Spinal cord (tissue), 10 donors: ENCODE results near the gene FBLN5. TPM values are rescaled to one million over a fixed set of nuclear protein-coding genes. Genes with fewer than 3 reads are reported as not detected.

Experiments
- DNase-seq, 6 donors: peaks; one replicate each; pipeline versions ENCODE4 v3.0.0 to v3.0.0-alpha.2; 2013 to 2015; ENCODE audit warnings: low spot score in 6 of 6, low read depth in 4 of 6
- H3K27ac ChIP-seq: one replicate; pipeline ENCODE4 v1.5.1; 2013; ENCODE audit warnings: low read depth, low read length, control low read depth
- H3K27me3 ChIP-seq: one replicate; pipeline ENCODE4 v1.6.1; 2013; ENCODE audit warnings: low read length; ENCODE audit not compliant: control insufficient read depth, insufficient read depth
- H3K36me3 ChIP-seq: one replicate; pipeline ENCODE4 v1.6.1; 2013; ENCODE audit warnings: low read length; ENCODE audit not compliant: control insufficient read depth, insufficient read depth
- H3K4me1 ChIP-seq: one replicate; pipeline ENCODE4 v1.6.1; 2013; ENCODE audit warnings: low read length; ENCODE audit not compliant: control insufficient read depth, insufficient read depth
- H3K4me3 ChIP-seq: one replicate; pipeline ENCODE4 v1.5.1; 2013; ENCODE audit warnings: low read depth, low read length, control low read depth
- H3K9me3 ChIP-seq: one replicate; pipeline ENCODE4 v1.6.1; 2013; ENCODE audit warnings: low read length; ENCODE audit not compliant: control insufficient read depth, insufficient read depth
- WGBS: methylation state at CpG from one replicate; pipeline ENCODE4 v1.1.5; 2013; ENCODE audit warnings: missing lambda C conversion rate; ENCODE audit not compliant: insufficient coverage; 5-methylcytosine and 5-hydroxymethylcytosine counted together
- long read RNA-seq, 4 donors: transcript quantifications; one replicate each; lab custom pipeline, GENCODE V29; 2026
- polyA plus RNA-seq, 2 donors: library from polyadenylated mRNA; unstranded; fragments of 120-200 nt; gene quantifications; one replicate each; pipeline ENCODE4 v1.2.1, GENCODE V29; 2013; ENCODE audit not compliant: insufficient read length in 2 of 2
- total RNA-seq, 2 donors: library from RNA; depleted of rRNA in 1 of 2; stranded (reverse); fragments of 120-200 nt in 1 of 2; fragments of >200 nt in 1 of 2; gene quantifications; one replicate each; pipeline versions ENCODE4 v1.2.3 to v1.2.4, GENCODE V29; 2013 to 2014
- donor health status: healthy.

FBLN5 gene, protein sequence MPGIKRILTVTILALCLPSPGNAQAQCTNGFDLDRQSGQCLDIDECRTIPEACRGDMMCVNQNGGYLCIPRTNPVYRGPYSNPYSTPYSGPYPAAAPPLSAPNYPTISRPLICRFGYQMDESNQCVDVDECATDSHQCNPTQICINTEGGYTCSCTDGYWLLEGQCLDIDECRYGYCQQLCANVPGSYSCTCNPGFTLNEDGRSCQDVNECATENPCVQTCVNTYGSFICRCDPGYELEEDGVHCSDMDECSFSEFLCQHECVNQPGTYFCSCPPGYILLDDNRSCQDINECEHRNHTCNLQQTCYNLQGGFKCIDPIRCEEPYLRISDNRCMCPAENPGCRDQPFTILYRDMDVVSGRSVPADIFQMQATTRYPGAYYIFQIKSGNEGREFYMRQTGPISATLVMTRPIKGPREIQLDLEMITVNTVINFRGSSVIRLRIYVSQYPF
- total RNA-seq, result 10 to 100 TPM; 33.0 to 37.2 TPM
- 10 to 100 TPM; 39.9 to 44.6 TPM for polyA plus RNA-seq
- long read RNA-seq, donor 1, transcript FBLN5-202 (11 exons, 2,123 nt), result major isoform, 6 of 6 reads
- long read RNA-seq, donor 1, partial matches to known transcripts, result 0 of 6 reads
- long read RNA-seq, donor 1, other reads (novel, unspliced or antisense), result 0 of 6 reads
- long read RNA-seq, donor 2, partial matches to known transcripts, result 9 of 13 reads
- long read RNA-seq, donor 2, other reads (novel, unspliced or antisense), result 0 of 13 reads
- long read RNA-seq, donor 3, partial matches to known transcripts, result 5 of 8 reads
- long read RNA-seq, donor 3, other reads (novel, unspliced or antisense), result 0 of 8 reads
- long read RNA-seq, donor 4, transcript FBLN5-202 (11 exons, 2,123 nt), result major isoform, 6 of 15 reads
- long read RNA-seq, donor 4, partial matches to known transcripts, result 9 of 15 reads
- long read RNA-seq, donor 4, other reads (novel, unspliced or antisense), result 0 of 15 reads

DNA sequence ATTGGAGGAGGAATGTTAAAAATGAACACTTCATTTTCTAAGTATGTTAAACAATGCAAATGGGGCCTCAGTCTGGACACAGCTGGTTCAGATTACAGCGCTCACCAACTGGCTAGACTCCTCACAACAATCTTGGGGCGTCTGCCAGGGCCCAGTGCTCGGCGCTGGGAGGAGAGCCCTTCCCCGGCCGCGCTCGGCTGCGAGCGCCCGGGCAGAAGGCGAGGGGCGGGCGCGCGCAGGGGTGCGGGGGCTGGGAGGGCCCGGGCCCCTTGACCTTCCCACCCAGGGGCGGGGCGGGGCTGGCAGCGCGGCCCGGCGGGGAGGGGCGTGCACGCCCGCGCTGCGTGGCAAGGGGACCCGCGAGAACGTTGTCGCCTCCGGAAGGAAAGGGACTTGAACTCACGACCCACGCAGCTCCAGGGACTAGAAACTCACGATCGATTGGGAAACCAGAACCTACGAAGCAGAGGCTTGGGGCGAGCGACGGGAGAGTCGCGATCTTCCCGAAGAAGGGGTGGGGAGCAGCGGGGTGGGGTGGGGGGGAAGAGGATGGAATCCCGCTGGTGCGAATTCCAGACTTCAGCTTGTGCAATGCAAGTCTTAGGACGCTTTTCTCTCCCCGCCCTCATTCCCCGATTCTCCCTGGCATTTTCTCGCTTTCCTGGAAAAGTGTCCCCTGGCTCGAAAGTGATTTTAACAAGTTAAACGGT, at the start of gene FBLN5:
Gene FBLN5 (minus strand): TSS at position 220 of the 710 bp plus-strand sequence. CDS start 465 bp downstream, outside the sequence.
- Histone ChIP-seq H3K27me3 (peaks cover 11% of the 10 kb centered on the region), H3K9me3 (no peaks in the 10 kb centered on the region), H3K36me3 (no peaks in the 10 kb centered on the region), H3K4me3 (peak within 1 kb of the TSS; percentile 55), H3K27ac (peak within 1 kb of the TSS; percentile 75), H3K4me1 (peaks cover 5% of the 10 kb centered on the region)
- DNase-seq, result peak in 3 of 6 donors; percentile 25 to 75 (median 50)
- under 1% methylated on average over 39 of the region's 54 CpGs for WGBS

DNA sequence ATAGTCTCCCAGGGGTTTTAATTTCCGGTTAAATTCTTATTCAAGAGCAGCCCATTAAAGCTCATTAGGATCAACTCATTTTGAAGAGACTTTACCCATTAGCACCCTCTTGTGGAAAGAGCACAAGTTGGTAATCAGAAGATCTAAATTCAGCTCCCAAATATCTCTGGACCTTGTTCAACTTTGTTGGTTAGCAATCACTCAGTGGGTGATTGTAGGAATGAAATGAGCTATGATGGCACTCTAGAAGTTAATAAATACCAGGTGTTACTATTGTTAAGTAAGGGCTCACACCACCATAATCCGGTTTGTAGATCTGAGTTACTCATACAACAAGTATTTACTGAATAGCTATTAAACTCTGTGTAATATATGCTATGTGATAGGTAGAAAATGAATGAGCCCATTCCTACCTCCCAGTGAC, 49.5 kb upstream of the FBLN5 start:
- peak; percentile 17 to 86 (median 42) for DNase-seq
- Histone ChIP-seq H3K4me1 (no peaks in the 10 kb centered on the region), H3K27ac (no peak overlapping the region), H3K27me3 (no peaks in the 10 kb centered on the region), H3K4me3 (no peak overlapping the region), H3K36me3 (peaks cover 18% of the 10 kb centered on the region), H3K9me3 (no peaks in the 10 kb centered on the region)
- no CpG with 5 or more reads among the region's 2 CpGs for WGBS

DNA sequence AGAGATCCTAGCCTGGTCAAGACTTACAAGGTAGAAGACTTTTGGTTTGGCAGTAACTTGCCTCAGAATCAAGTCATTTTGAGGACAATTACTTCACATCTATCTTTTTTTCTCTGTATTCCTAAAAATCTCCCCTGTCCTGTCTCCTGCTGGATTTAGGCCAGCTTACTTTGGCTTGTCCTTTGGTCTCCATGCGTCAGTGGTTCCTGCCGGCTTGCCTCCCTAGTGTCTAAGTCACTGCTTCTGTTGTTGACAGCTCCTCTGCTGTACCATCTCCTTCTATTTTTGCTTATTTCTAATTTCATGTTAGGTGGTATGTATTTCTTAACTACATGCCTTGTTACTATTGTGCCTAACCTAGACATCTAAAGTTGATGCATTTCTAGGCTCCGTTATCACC, 39.7 kb upstream of the FBLN5 start:
- Histone ChIP-seq H3K27ac (no peak overlapping the region), H3K9me3 (no peaks in the 10 kb centered on the region), H3K36me3 (peaks cover 8% of the 10 kb centered on the region), H3K4me3 (no peak overlapping the region), H3K27me3 (no peaks in the 10 kb centered on the region), H3K4me1 (no peaks in the 10 kb centered on the region)
- DNase-seq, result no peak
- WGBS, result no CpG with 5 or more reads among the region's 3 CpGs

DNA sequence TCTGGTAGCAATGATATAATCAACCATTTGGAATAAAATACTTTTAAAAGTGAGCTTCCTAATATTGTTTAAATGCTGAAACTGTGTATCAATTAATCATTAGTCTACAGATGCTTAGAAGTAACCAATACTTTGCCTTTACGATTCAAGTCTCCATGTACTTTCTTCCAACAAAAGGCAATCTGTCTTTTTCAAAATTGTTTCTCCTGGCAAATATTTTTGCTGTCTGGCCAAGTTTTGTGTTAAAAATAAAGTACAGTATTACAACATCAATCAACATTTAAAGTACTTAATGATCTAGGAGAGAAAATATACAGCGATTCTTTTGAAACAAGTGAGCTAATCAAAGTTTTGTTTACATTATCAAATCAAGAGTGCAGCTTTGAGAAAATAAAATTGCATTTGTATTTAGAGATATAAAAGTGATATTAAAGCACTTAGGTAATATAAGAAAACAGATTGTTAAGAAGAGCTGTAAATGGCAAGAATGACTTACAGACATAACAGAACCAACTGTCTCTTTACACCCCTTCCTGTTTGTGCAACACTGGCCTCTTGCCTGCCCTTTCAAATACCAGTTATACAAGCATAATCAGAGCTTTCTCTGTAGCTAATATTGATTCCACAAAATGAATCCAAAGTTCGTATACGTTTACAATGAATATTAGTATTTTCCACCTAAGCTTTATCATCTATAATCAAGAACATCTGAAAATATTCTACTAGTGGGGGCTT, 38.2 kb upstream of the FBLN5 start:
- H3K27ac ChIP-seq, result no peak overlapping the region
- no peaks in the 10 kb centered on the region for H3K36me3 ChIP-seq
- no peaks in the 10 kb centered on the region for H3K4me1 ChIP-seq
- DNase-seq, result no peak
- no CpG with 5 or more reads among the region's 4 CpGs for WGBS
- H3K4me3 ChIP-seq, result no peak overlapping the region
- H3K27me3 ChIP-seq, result no peaks in the 10 kb centered on the region
- no peaks in the 10 kb centered on the region for H3K9me3 ChIP-seq

DNA sequence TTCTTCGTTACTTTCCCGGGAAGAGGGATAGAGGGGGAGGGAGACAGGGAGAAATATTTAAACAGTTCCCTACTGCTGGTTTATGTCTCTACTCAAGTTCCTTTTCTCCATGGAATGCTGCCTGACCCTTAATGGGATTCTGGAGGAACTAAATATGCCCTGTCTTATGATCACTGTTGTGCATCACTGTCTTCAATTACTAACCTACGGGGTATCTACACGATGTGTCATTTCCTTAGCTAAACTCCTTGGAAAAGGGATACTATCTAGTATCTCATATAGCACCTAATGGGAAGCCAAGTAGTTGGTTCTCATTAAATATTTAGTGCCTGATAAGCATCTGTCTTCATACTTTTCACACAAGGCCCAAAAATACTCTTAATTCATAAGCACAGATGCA, 37.5 kb upstream of the FBLN5 start:
- DNase-seq, result no peak
- Histone ChIP-seq H3K36me3 (no peaks in the 10 kb centered on the region), H3K27me3 (no peaks in the 10 kb centered on the region), H3K9me3 (no peaks in the 10 kb centered on the region), H3K4me1 (no peaks in the 10 kb centered on the region), H3K27ac (no peak overlapping the region), H3K4me3 (no peak overlapping the region)
- no CpG with 5 or more reads among the region's 4 CpGs for WGBS

DNA sequence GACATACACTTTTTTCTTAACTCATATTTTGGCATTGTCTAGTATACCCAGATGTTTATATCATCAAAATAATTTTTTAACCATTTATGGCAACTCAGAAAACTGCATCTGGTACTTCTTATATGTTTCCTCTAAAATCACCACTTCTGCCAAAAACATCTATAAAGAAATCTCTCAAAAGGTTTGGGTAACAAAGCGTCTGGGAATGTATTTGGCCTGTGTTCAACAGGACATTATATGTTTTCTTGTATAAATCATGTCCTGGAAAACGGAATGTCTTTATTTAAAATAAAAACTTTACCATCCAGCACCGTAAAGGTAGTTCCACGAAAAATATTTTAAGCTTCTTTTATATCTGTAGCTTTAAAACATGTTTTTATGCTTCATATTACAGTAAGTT, 36.1 kb upstream of the FBLN5 start:
- no peak for DNase-seq
- no peak overlapping the region for H3K4me3 ChIP-seq
- no peaks in the 10 kb centered on the region for H3K4me1 ChIP-seq
- peaks cover 4% of the 10 kb centered on the region for H3K36me3 ChIP-seq
- H3K9me3 ChIP-seq, result no peaks in the 10 kb centered on the region
- no CpG with 5 or more reads among the region's 4 CpGs for WGBS
- no peak overlapping the region for H3K27ac ChIP-seq
- no peaks in the 10 kb centered on the region for H3K27me3 ChIP-seq

DNA sequence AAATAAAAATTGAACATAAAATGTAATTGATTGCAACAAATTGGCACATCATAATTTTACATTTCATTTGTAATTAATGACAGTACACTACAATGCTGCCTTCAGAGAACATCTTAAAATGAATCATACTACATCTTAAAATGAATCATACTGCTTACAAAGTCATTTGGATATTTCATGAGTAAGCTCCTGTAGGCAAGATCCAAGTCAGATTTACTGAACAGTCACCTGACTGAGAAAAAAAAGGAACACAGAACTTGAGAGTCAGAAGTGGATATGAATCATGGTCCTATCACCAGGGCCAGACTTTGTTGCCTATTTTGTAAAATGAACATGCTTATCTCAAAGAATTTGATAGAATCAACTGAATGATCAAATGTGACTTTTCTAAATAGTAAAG, 32.7 kb upstream of the FBLN5 start:
- no peak for DNase-seq
- Histone ChIP-seq H3K4me3 (no peak overlapping the region), H3K9me3 (no peaks in the 10 kb centered on the region), H3K27me3 (no peaks in the 10 kb centered on the region), H3K27ac (no peak overlapping the region), H3K4me1 (no peaks in the 10 kb centered on the region), H3K36me3 (peaks cover 12% of the 10 kb centered on the region)

DNA sequence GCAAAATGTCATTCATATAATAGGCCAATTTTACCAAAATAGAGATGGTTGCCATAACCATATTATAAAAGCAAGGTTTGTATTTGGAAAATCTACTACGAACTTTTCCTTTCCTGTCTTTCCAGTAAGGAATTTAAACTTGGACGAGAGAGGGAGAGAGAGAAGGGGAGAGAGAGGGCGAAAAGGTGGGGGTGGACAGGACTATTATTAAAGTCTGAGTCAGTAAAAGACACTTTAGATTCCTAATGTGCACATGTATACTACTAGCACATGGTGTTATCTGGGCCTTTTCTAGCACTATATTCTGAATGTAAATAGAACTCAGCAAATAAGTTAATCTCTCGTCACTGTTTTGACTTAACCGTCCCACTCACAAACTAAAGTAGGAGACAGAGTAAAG, 30.4 kb upstream of the FBLN5 start:
- Histone ChIP-seq H3K27me3 (no peaks in the 10 kb centered on the region), H3K9me3 (no peaks in the 10 kb centered on the region), H3K36me3 (peaks cover 19% of the 10 kb centered on the region), H3K4me3 (no peak overlapping the region), H3K4me1 (no peaks in the 10 kb centered on the region), H3K27ac (no peak overlapping the region)
- WGBS, result no CpG with 5 or more reads among the region's 5 CpGs
- DNase-seq, result no peak

DNA sequence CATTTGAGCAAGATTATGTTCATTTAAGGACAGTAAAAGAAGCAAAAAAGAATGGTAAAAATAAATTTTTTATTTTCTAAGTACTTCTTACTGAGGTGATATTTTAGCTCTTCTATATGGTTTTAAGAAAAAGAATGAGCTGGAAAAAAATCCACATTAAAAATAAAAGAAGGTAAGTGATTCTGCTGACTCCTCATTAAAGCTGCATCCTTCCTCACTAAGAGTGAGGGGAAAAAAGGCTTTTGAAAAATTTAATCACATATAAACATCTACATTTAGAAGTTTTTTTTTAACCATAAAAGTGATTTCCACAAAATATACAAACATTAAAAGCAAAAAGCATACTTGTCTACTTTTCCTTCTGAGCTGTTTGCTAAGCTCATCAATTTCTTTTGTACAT, 28.3 kb upstream of the FBLN5 start:
- H3K9me3 ChIP-seq, result no peaks in the 10 kb centered on the region
- no peaks in the 10 kb centered on the region for H3K4me1 ChIP-seq
- DNase-seq, result no peak
- H3K4me3 ChIP-seq, result no peak overlapping the region
- no peak overlapping the region for H3K27ac ChIP-seq
- peaks cover 22% of the 10 kb centered on the region for H3K36me3 ChIP-seq
- no peaks in the 10 kb centered on the region for H3K27me3 ChIP-seq
